HG02610 (cell line): ENCODE measurements around the gene CD52.

Source experiments
- ATAC-seq: cut with Tn5 transposase; IDR thresholded peaks from one replicate; pipeline ENCODE4 v1.9.1; 2021; ENCODE audit warnings: mild to moderate bottlenecking, moderate library complexity; ENCODE audit not compliant: unreplicated experiment

CD52 gene

GRCh38 chr1:26317612-26318337 lies at the start of gene CD52:
TSS of gene CD52 (plus strand) at chr1:26317958. CDS start at chr1:26318018, 60 bp downstream.
- no peak for ATAC-seq

GRCh38 chr1:26268290-26269197 lies 49.2 kb upstream of the CD52 start:
- no peak for ATAC-seq

- no peak for ATAC-seq
These were observed 48.6 kb upstream of the CD52 start for GRCh38 chr1:26269198-26269550.

GRCh38 chr1:26274801-26275425 lies 42.8 kb upstream of the CD52 start:
- ATAC-seq, result no peak

- no peak for ATAC-seq
These were observed 42.0 kb upstream of the CD52 start for GRCh38 chr1:26275580-26276431.

- ATAC-seq, result no peak
These were observed 41.3 kb upstream of the CD52 start for GRCh38 chr1:26276432-26276838.

GRCh38 chr1:26277261-26277661 lies 40.5 kb upstream of the CD52 start:
- ATAC-seq, result no peak

GRCh38 chr1:26277719-26278118 lies 40.0 kb upstream of the CD52 start:
- ATAC-seq, result no peak

GRCh38 chr1:26278303-26278702 lies 39.5 kb upstream of the CD52 start:
- no peak for ATAC-seq

GRCh38 chr1:26278724-26279455 lies 38.9 kb upstream of the CD52 start:
- ATAC-seq, result no peak

- peak; percentile 70 for ATAC-seq
These were observed 38.1 kb upstream of the CD52 start, which contains the start of gene SH3BGRL3 for GRCh38 chr1:26279456-26280332. TSS of gene SH3BGRL3 (plus strand) at chr1:26280086. CDS start at chr1:26280156, 70 bp downstream.

- ATAC-seq, result no peak
These were observed 37.3 kb upstream of the CD52 start for GRCh38 chr1:26280333-26281042.

- ATAC-seq, result no peak
These were observed 36.4 kb upstream of the CD52 start for GRCh38 chr1:26281091-26281958.

- ATAC-seq, result no peak
These were observed 35.8 kb upstream of the CD52 start for GRCh38 chr1:26281971-26282370.

- no peak for ATAC-seq
These were observed 35.3 kb upstream of the CD52 start for GRCh38 chr1:26282401-26282918.

- ATAC-seq, result no peak
These were observed 34.4 kb upstream of the CD52 start for GRCh38 chr1:26283279-26283853.
